HepG2 (cell line): Measurements from ENCODE around the gene HIVEP2. TPM values are rescaled to one million over a fixed set of nuclear protein-coding genes. Genes with fewer than 3 reads are reported as not detected.
A peak's percentile ranks its signal among the peaks of the same experiment; 100 is the strongest.

Source experiments
- ADNP ChIP-seq: sonication (generic); formaldehyde crosslinking; IDR thresholded peaks from 2 replicates; pipeline ENCODE4 v1.4.0; 2020; ENCODE audit warnings: missing genetic modification reagents
- ARNTL ChIP-seq: sonication (generic); formaldehyde crosslinking; IDR thresholded peaks from 2 replicates; pipeline ENCODE4 v1.4.0; 2020; ENCODE audit warnings: mild to moderate bottlenecking, missing genetic modification reagents
- BHLHE40 ChIP-seq: IDR thresholded peaks from 2 replicates; pipeline ENCODE4 v1.6.1; 2011; ENCODE audit warnings: low read length, improper control_type of control experiment
- HNF4A ChIP-seq: sonication (generic); formaldehyde crosslinking; IDR thresholded peaks from 2 replicates; pipeline ENCODE4 v1.4.0; 2020; ENCODE audit warnings: missing genetic modification reagents
- KMT2B ChIP-seq: IDR thresholded peaks from 2 replicates; pipeline ENCODE4 v1.6.1; 2016; ENCODE audit warnings: missing genetic modification reagents, missing compliant biosample characterization
- MED13 ChIP-seq: sonication (generic); formaldehyde crosslinking; IDR thresholded peaks from 2 replicates; pipeline ENCODE4 v1.5.0; 2020; ENCODE audit warnings: missing genetic modification reagents
- NFYC ChIP-seq: IDR thresholded peaks from 2 replicates; pipeline ENCODE4 v1.6.1; 2016; ENCODE audit warnings: missing genetic modification reagents, missing compliant biosample characterization
- NR2C2 ChIP-seq: sonication (generic); formaldehyde crosslinking; IDR thresholded peaks from 2 replicates; pipeline ENCODE4 v1.4.0; 2020; ENCODE audit warnings: missing genetic modification reagents, mild to moderate bottlenecking, moderate library complexity, borderline replicate concordance
- ONECUT2 ChIP-seq: sonication (generic); formaldehyde crosslinking; IDR thresholded peaks from 2 replicates; pipeline ENCODE4 v1.4.0; 2020; ENCODE audit warnings: missing genetic modification reagents
- TGIF2 ChIP-seq: IDR thresholded peaks from 2 replicates; pipeline ENCODE4 v1.6.1; 2016; ENCODE audit warnings: control low read depth, missing compliant biosample characterization
- TMF1 ChIP-seq: sonication (generic); formaldehyde crosslinking; IDR thresholded peaks from 2 replicates; pipeline ENCODE4 v1.8.1; 2022; ENCODE audit warnings: low read depth, missing genetic modification reagents
- TRIM24 ChIP-seq: sonication (generic); formaldehyde crosslinking; IDR thresholded peaks from 2 replicates; pipeline ENCODE4 v1.8.0; 2022; ENCODE audit warnings: mild to moderate bottlenecking, missing genetic modification reagents
- XRCC5 ChIP-seq: fragments of 200-400 bp; formaldehyde crosslinking; optimal IDR thresholded peaks from 2 replicates; pipeline ENCODE3; 2017; ENCODE audit warnings: mild to moderate bottlenecking, low read length
- ZBTB38 ChIP-seq: sonication (generic); formaldehyde crosslinking; IDR thresholded peaks from 2 replicates; pipeline ENCODE4 v1.5.1; 2020; ENCODE audit warnings: mild to moderate bottlenecking, missing genetic modification reagents
- ZBTB7A ChIP-seq: sonication (generic); formaldehyde crosslinking; IDR thresholded peaks from 2 replicates; pipeline ENCODE4 v1.8.0; 2022; ENCODE audit warnings: mild to moderate bottlenecking, missing genetic modification reagents
- ZMAT3 ChIP-seq: sonication (generic); formaldehyde crosslinking; conservative IDR thresholded peaks from 2 replicates; pipeline ENCODE4 v1.7.0; 2021; ENCODE audit warnings: missing genetic modification reagents
- ZNF20 ChIP-seq: sonication (generic); formaldehyde crosslinking; IDR thresholded peaks from 2 replicates; pipeline ENCODE4 v1.4.0; 2020; ENCODE audit warnings: mild to moderate bottlenecking, moderate library complexity, missing genetic modification reagents
- ZNF484 ChIP-seq: sonication (generic); formaldehyde crosslinking; IDR thresholded peaks from 2 replicates; pipeline ENCODE4 v1.5.1; 2020; ENCODE audit warnings: mild to moderate bottlenecking, low read depth, missing genetic modification reagents, borderline replicate concordance
- ZSCAN22 ChIP-seq: sonication (generic); formaldehyde crosslinking; IDR thresholded peaks from 2 replicates; pipeline ENCODE4 v1.4.0; 2020; ENCODE audit warnings: mild to moderate bottlenecking, missing genetic modification reagents
- polyA plus RNA-seq, 8 experiments: library from polyadenylated mRNA; depleted of rRNA in 3 of 8; stranded (reverse) in 7 of 8; unstranded in 1 of 8; fragments of >200 nt; fragmentation: Illumina TruSeq in 4 of 8; extraction: Trizol in 4 of 8; gene quantifications; 2 replicates each; pipeline versions ENCODE4 v1.2.1 to v1.2.3, GENCODE V29; 2011 to 2016; ENCODE audit warnings: low read depth in 4 of 8, missing spikeins in 1 of 8, mixed read lengths in 1 of 8; ENCODE audit not compliant: insufficient read depth in 1 of 8
- total RNA-seq, 5 experiments: library from RNA; depleted of rRNA; stranded (reverse); fragments of >200 nt; fragmentation: Illumina TruSeq; extraction: Trizol; gene quantifications; 2 replicates each; pipeline ENCODE4 v1.2.3, GENCODE V29; 2016; ENCODE audit warnings: low read depth in 1 of 5
- TF ChIP-seq, protein P1 (sequence below): sonication (generic); formaldehyde crosslinking; IDR thresholded peaks from 2 replicates; pipeline ENCODE4 v1.4.0; 2020; ENCODE audit warnings: mild to moderate bottlenecking, missing genetic modification reagents
- TF ChIP-seq, protein P2 (sequence below): sonication (generic); formaldehyde crosslinking; IDR thresholded peaks from 2 replicates; pipeline ENCODE4 v1.4.0; 2020; ENCODE audit warnings: missing genetic modification reagents; ENCODE audit errors: not compliant biosample characterization
- TF ChIP-seq, protein P3 (sequence below): IDR thresholded peaks from 2 replicates; pipeline ENCODE4 v1.4.0; 2020; ENCODE audit warnings: mild to moderate bottlenecking, missing genetic modification reagents
- TF ChIP-seq, protein P4 (sequence below): sonication (generic); formaldehyde crosslinking; IDR thresholded peaks from 2 replicates; pipeline ENCODE4 v1.4.0; 2020; ENCODE audit warnings: low read depth, mild to moderate bottlenecking, missing genetic modification reagents

Gene HIVEP2
- total and polyA plus RNA-seq, 2 of the 13 experiments (the other 11 are each of a cell fraction or from before 2014, with no cell fraction given) = 3.4 to 12.9 TPM

DNA sequence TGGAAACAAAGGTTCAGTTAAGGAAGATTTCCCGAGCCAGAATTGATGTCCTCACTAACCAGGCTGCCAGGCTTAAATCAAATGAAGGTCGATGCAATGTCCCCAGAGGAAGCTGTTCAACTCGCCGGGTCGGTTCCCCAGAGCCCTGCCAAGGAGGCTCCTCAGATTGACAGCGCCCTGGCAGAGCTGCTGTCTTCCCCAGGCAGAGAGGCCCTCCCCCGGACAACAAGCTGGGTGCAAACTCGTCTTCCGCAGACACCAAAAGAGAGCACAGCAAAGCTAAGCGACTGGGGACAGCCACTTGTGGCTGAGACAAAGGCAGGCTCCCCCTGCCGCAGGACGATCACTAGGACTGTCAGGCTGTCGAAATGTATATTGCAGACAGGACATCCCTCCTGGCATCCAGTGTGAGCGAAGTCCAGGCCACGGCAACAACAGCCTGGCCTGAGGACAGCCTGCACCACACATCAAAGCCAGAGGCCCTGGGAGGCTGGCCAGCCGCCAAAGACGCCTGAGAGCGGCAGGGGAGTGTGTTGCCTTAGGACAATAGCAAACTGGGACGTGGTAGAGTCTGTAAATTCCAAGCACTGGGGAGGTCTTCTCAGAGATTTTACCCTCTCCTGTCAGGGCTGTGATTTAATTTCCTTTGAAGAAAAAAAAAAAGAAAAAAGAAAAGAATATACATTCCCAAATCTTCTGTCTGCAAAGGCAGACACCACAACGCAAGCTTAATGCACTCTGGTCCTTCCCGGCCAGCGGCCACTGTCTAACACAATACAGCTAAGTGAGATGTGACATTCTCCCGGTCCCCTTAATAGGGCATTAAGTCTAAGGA lies 99.1 kb downstream of the HIVEP2 start (continued):
- TF ChIP-seq, protein P1, sequence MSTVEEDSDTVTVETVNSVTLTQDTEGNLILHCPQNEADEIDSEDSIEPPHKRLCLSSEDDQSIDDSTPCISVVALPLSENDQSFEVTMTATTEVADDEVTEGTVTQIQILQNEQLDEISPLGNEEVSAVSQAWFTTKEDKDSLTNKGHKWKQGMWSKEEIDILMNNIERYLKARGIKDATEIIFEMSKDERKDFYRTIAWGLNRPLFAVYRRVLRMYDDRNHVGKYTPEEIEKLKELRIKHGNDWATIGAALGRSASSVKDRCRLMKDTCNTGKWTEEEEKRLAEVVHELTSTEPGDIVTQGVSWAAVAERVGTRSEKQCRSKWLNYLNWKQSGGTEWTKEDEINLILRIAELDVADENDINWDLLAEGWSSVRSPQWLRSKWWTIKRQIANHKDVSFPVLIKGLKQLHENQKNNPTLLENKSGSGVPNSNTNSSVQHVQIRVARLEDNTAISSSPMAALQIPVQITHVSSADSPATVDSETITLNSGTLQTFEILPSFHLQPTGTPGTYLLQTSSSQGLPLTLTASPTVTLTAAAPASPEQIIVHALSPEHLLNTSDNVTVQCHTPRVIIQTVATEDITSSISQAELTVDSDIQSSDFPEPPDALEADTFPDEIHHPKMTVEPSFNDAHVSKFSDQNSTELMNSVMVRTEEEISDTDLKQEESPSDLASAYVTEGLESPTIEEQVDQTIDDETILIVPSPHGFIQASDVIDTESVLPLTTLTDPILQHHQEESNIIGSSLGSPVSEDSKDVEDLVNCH = no peak
- TF ChIP-seq, protein P2, sequence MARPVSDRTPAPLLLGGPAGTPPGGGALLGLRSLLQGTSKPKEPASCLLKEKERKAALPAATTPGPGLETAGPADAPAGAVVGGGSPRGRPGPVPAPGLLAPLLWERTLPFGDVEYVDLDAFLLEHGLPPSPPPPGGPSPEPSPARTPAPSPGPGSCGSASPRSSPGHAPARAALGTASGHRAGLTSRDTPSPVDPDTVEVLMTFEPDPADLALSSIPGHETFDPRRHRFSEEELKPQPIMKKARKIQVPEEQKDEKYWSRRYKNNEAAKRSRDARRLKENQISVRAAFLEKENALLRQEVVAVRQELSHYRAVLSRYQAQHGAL (CRISPR knock-in tag) = no peak
- TF ChIP-seq ADNP (CRISPR knock-in tag) = no peak
- peak; percentile 94 for TF ChIP-seq XRCC5
- no peak for TF ChIP-seq ZNF484 (CRISPR knock-in tag)
- TF ChIP-seq ZSCAN22 (CRISPR knock-in tag) = no peak
- peak; percentile 64; the same call in 1 of the 2 replicates for TF ChIP-seq BHLHE40
- no peak for TF ChIP-seq TRIM24 (CRISPR knock-in tag)
- peak; percentile 36; the same call in 1 of the 2 replicates for TF ChIP-seq NFYC
- TF ChIP-seq ZMAT3 = no peak
- TF ChIP-seq, protein P3, sequence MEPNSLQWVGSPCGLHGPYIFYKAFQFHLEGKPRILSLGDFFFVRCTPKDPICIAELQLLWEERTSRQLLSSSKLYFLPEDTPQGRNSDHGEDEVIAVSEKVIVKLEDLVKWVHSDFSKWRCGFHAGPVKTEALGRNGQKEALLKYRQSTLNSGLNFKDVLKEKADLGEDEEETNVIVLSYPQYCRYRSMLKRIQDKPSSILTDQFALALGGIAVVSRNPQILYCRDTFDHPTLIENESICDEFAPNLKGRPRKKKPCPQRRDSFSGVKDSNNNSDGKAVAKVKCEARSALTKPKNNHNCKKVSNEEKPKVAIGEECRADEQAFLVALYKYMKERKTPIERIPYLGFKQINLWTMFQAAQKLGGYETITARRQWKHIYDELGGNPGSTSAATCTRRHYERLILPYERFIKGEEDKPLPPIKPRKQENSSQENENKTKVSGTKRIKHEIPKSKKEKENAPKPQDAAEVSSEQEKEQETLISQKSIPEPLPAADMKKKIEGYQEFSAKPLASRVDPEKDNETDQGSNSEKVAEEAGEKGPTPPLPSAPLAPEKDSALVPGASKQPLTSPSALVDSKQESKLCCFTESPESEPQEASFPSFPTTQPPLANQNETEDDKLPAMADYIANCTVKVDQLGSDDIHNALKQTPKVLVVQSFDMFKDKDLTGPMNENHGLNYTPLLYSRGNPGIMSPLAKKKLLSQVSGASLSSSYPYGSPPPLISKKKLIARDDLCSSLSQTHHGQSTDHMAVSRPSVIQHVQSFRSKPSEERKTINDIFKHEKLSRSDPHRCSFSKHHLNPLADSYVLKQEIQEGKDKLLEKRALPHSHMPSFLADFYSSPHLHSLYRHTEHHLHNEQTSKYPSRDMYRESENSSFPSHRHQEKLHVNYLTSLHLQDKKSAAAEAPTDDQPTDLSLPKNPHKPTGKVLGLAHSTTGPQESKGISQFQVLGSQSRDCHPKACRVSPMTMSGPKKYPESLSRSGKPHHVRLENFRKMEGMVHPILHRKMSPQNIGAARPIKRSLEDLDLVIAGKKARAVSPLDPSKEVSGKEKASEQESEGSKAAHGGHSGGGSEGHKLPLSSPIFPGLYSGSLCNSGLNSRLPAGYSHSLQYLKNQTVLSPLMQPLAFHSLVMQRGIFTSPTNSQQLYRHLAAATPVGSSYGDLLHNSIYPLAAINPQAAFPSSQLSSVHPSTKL = peak; percentile 99
- TF ChIP-seq ZNF20 (CRISPR knock-in tag) = no peak; the same call in 1 of the 2 replicates
- no peak for TF ChIP-seq ONECUT2 (CRISPR knock-in tag)
- TF ChIP-seq, protein P4, sequence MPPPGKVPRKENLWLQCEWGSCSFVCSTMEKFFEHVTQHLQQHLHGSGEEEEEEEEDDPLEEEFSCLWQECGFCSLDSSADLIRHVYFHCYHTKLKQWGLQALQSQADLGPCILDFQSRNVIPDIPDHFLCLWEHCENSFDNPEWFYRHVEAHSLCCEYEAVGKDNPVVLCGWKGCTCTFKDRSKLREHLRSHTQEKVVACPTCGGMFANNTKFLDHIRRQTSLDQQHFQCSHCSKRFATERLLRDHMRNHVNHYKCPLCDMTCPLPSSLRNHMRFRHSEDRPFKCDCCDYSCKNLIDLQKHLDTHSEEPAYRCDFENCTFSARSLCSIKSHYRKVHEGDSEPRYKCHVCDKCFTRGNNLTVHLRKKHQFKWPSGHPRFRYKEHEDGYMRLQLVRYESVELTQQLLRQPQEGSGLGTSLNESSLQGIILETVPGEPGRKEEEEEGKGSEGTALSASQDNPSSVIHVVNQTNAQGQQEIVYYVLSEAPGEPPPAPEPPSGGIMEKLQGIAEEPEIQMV (CRISPR knock-in tag) = peak; percentile 57
- TF ChIP-seq TMF1 (CRISPR knock-in tag) = no peak
- peak; percentile 96 for TF ChIP-seq TGIF2 (CRISPR knock-in tag)
- peak; percentile 79; the same call in 1 of the 2 replicates for TF ChIP-seq ARNTL
- TF ChIP-seq KMT2B (CRISPR knock-in tag) = peak; percentile 92
- peak; percentile 69; the same call in 1 of the 2 replicates for TF ChIP-seq NR2C2
- peak; percentile 99 for TF ChIP-seq HNF4A (CRISPR knock-in tag)
- TF ChIP-seq ZBTB38 (CRISPR knock-in tag) = peak; percentile 86
- no peak for TF ChIP-seq MED13
- no peak for TF ChIP-seq ZBTB7A (CRISPR knock-in tag)
